ENCODE data around the gene SYNGR4.
"Not testable (repeated sequence)": the region's sequence is repeated elsewhere in the genome, so short reads cannot be mapped to it uniquely, and the experiment has no call there.

The SYNGR4 gene

GRCh38 chr19:48342414-48342738 is 21.8 kb upstream of the SYNGR4 start:
- DNase-seq = no peak

- no peak for DNase-seq
These were observed 21.2 kb upstream of the SYNGR4 start for GRCh38 chr19:48342841-48343540.

- no peak for DNase-seq
These were observed 19.3 kb upstream of the SYNGR4 start for GRCh38 chr19:48344892-48345291.

GRCh38 chr19:48346191-48346590 is 18.0 kb upstream of the SYNGR4 start:
- no peak for DNase-seq

GRCh38 chr19:48348045-48348444 is 16.1 kb upstream of the SYNGR4 start:
- DNase-seq = no peak

GRCh38 chr19:48348737-48349136 is 15.4 kb upstream of the SYNGR4 start:
- DNase-seq = no peak

- DNase-seq = no peak
These were observed 13.3 kb upstream of the SYNGR4 start for GRCh38 chr19:48350856-48351255.

GRCh38 chr19:48351341-48351752 is 12.8 kb upstream of the SYNGR4 start:
- peak; percentile 70 for DNase-seq

- no peak for DNase-seq
These were observed 10.5 kb upstream of the SYNGR4 start for GRCh38 chr19:48353677-48354076.

- DNase-seq = no peak
These were observed 9.7 kb upstream of the SYNGR4 start for GRCh38 chr19:48354332-48354992.

GRCh38 chr19:48355365-48355954 is 8.7 kb upstream of the SYNGR4 start:
- DNase-seq = no peak

- DNase-seq = no peak
These were observed 5.0 kb upstream of the SYNGR4 start for GRCh38 chr19:48359123-48359522.

GRCh38 chr19:48361912-48362311 is 2.3 kb upstream of the SYNGR4 start:
- no peak for DNase-seq

GRCh38 chr19:48362716-48363499 is 1.3 kb upstream of the SYNGR4 start:
- DNase-seq = peak; percentile 93

- no peak for DNase-seq
These were observed 712 bp upstream of the SYNGR4 start for GRCh38 chr19:48363500-48363809.

GRCh38 chr19:48364598-48365348 is 606 bp downstream of the SYNGR4 start:
- DNase-seq = no peak

GRCh38 chr19:48365602-48366001 is 1.4 kb downstream of the SYNGR4 start:
- no peak for DNase-seq

GRCh38 chr19:48367855-48368254 is 3.7 kb downstream of the SYNGR4 start:
- DNase-seq = no peak

- no peak for DNase-seq
These were observed 4.8 kb downstream of the SYNGR4 start for GRCh38 chr19:48368936-48369335.

GRCh38 chr19:48370955-48371354 is 6.8 kb downstream of the SYNGR4 start:
- DNase-seq = no peak

GRCh38 chr19:48371367-48371766 is 7.2 kb downstream of the SYNGR4 start:
- DNase-seq = no peak

- not testable (repeated sequence) for DNase-seq
These were observed 7.6 kb downstream of the SYNGR4 start for GRCh38 chr19:48371771-48372170.

- DNase-seq = no peak
These were observed 8.7 kb downstream of the SYNGR4 start for GRCh38 chr19:48372904-48373303.

Measured in inflammatory macrophage treated with lipopolysaccharide for 4 hours (primary cell).